Measurements from ENCODE around the gene PCDHA6. TPM values are rescaled to one million over a fixed set of nuclear protein-coding genes. Genes with fewer than 3 reads are reported as not detected.
"Not testable (repeated sequence)": the region's sequence is repeated elsewhere in the genome, so short reads cannot be mapped to it uniquely, and the experiment has no call there.

Gene PCDHA6
- total and polyA plus RNA-seq, 2 of the 4 experiments (the other 2 are of a cell fraction): 0.03 TPM; not detected in 1

GRCh38 chr5:140787422-140787821 lies 40.3 kb upstream of the PCDHA6 start:
- H4K8ac ChIP-seq (ENCODE audit: low read depth in 2 of 2, low read length in 2 of 2); H2AFZ ChIP-seq (replicated peaks; ENCODE audit: low read length, poor library complexity); H3K4me2 ChIP-seq (ENCODE audit: low read depth, low read length); H3K9ac ChIP-seq (ENCODE audit: low read depth, low read length); BruUV-seq (replicated peaks); ATAC-seq (ENCODE audit: low read depth); in situ Hi-C loops (cut with MboI; ENCODE audit: low sequenced_read_pairs); H3K36me3 ChIP-seq (ENCODE audit: control insufficient read depth, insufficient read depth, low read length); H3K56ac ChIP-seq (ENCODE audit: extremely low read depth, insufficient read depth, low read length); H3K18ac ChIP-seq (ENCODE audit: low read depth, low read length); H3K27ac ChIP-seq (ENCODE audit: insufficient read depth, low read length); H3K79me1 ChIP-seq (ENCODE audit: low read depth in 1 of 2, low read length in 2 of 2); H2AK9ac ChIP-seq (replicated peaks; ENCODE audit: low read depth, low read length, poor library complexity); H3K27me3 ChIP-seq (ENCODE audit: control insufficient read depth, insufficient read depth, low read length); H2AK5ac ChIP-seq (ENCODE audit: low read depth, low read length); CTCF ChIA-PET; dilution Hi-C loops (cut with HindIII; ENCODE audit: low sequenced_read_pairs, unreplicated experiment); POLR2A ChIA-PET (ENCODE audit: unreplicated experiment); H3K14ac ChIP-seq (replicated peaks; ENCODE audit: low read depth, low read length); H3K4me1 ChIP-seq (ENCODE audit: control insufficient read depth, insufficient read depth, low read length); H3K4me3 ChIP-seq (ENCODE audit: insufficient read depth, low read depth, low read length); H3K4ac ChIP-seq (ENCODE audit: low read depth, low read length); H4K20me1 ChIP-seq (ENCODE audit: insufficient read depth, low read length); H2BK5ac ChIP-seq (ENCODE audit: low read depth, low read length, poor library complexity, severe bottlenecking); H3K9me1 ChIP-seq (ENCODE audit: insufficient read depth, low read length); intact Hi-C loops (cut with micrococcal nuclease); H2BK20ac ChIP-seq (ENCODE audit: low read depth, low read length); H3K23ac ChIP-seq (ENCODE audit: low read depth, low read length); H4K91ac ChIP-seq (ENCODE audit: insufficient read depth, low read depth, low read length); H2BK120ac ChIP-seq (ENCODE audit: low read depth, low read length); DNase-seq; H4K5ac ChIP-seq (ENCODE audit: low read depth, low read length); H2BK15ac ChIP-seq (ENCODE audit: low read depth, low read length): not testable (repeated sequence)
- 53% methylated on average over 30 of the region's 44 CpGs; no CpG with 5 or more reads in 1 of the 2 experiments for WGBS, 2 experiments (ENCODE audit: extremely low coverage in 2 of 2, insufficient read length in 1 of 2)
- H3K9me3 ChIP-seq (ENCODE audit: control insufficient read depth, insufficient read depth, low read length): peaks cover 33% of the 10 kb centered on the region

GRCh38 chr5:140787849-140788504 lies 39.8 kb upstream of the PCDHA6 start:
- H3K14ac ChIP-seq (replicated peaks; ENCODE audit: low read depth, low read length); CTCF ChIA-PET; H2BK15ac ChIP-seq (ENCODE audit: low read depth, low read length); H3K27me3 ChIP-seq (ENCODE audit: control insufficient read depth, insufficient read depth, low read length); H3K56ac ChIP-seq (ENCODE audit: extremely low read depth, insufficient read depth, low read length); H3K79me1 ChIP-seq (ENCODE audit: low read depth in 1 of 2, low read length in 2 of 2); H4K5ac ChIP-seq (ENCODE audit: low read depth, low read length); ATAC-seq (ENCODE audit: low read depth); H2AK5ac ChIP-seq (ENCODE audit: low read depth, low read length); H4K91ac ChIP-seq (ENCODE audit: insufficient read depth, low read depth, low read length); H3K4me3 ChIP-seq (ENCODE audit: insufficient read depth, low read depth, low read length); H2BK120ac ChIP-seq (ENCODE audit: low read depth, low read length); H3K4me2 ChIP-seq (ENCODE audit: low read depth, low read length); H3K4ac ChIP-seq (ENCODE audit: low read depth, low read length); H2BK5ac ChIP-seq (ENCODE audit: low read depth, low read length, poor library complexity, severe bottlenecking); H3K9ac ChIP-seq (ENCODE audit: low read depth, low read length); H3K23ac ChIP-seq (ENCODE audit: low read depth, low read length); intact Hi-C loops (cut with micrococcal nuclease); H3K9me1 ChIP-seq (ENCODE audit: insufficient read depth, low read length); H3K4me1 ChIP-seq (ENCODE audit: control insufficient read depth, insufficient read depth, low read length); dilution Hi-C loops (cut with HindIII; ENCODE audit: low sequenced_read_pairs, unreplicated experiment); H4K8ac ChIP-seq (ENCODE audit: low read depth in 2 of 2, low read length in 2 of 2); H4K20me1 ChIP-seq (ENCODE audit: insufficient read depth, low read length); H2AK9ac ChIP-seq (replicated peaks; ENCODE audit: low read depth, low read length, poor library complexity); H3K27ac ChIP-seq (ENCODE audit: insufficient read depth, low read length); H2BK20ac ChIP-seq (ENCODE audit: low read depth, low read length); POLR2A ChIA-PET (ENCODE audit: unreplicated experiment); H3K18ac ChIP-seq (ENCODE audit: low read depth, low read length); H2AFZ ChIP-seq (replicated peaks; ENCODE audit: low read length, poor library complexity); in situ Hi-C loops (cut with MboI; ENCODE audit: low sequenced_read_pairs); H3K36me3 ChIP-seq (ENCODE audit: control insufficient read depth, insufficient read depth, low read length); DNase-seq; BruUV-seq (replicated peaks): not testable (repeated sequence)
- 51% methylated on average over 42 of the region's 70 CpGs; no CpG with 5 or more reads in 1 of the 2 experiments for WGBS, 2 experiments (ENCODE audit: extremely low coverage in 2 of 2, insufficient read length in 1 of 2)
- H3K9me3 ChIP-seq (ENCODE audit: control insufficient read depth, insufficient read depth, low read length): peaks cover 30% of the 10 kb centered on the region
